NOMO-1 (cell line): ENCODE data around the gene BFSP2.
"Not testable (repeated sequence)": the region's sequence is repeated elsewhere in the genome, so short reads cannot be mapped to it uniquely, and the experiment has no call there.

Experiments
- DNase-seq, 2 experiments: peaks; one replicate each; lab custom pipeline; 2025; ENCODE audit not compliant: unreplicated experiment in 2 of 2; lab: John Stamatoyannopoulos, UW

BFSP2 gene

GRCh38 chr3:133475245-133476010 lies 75.6 kb downstream of the BFSP2 start:
- DNase-seq, result no peak

GRCh38 chr3:133476971-133477375 lies 77.1 kb downstream of the BFSP2 start:
- no peak for DNase-seq

- peak in 1 of 2 experiments; percentile 19 for DNase-seq
Observed at GRCh38 chr3:133477487-133477886, 77.6 kb downstream of the BFSP2 start.

GRCh38 chr3:133478624-133479023 lies 78.8 kb downstream of the BFSP2 start:
- DNase-seq, result no peak

GRCh38 chr3:133479401-133479800 lies 79.5 kb downstream of the BFSP2 start:
- no peak for DNase-seq

- no peak for DNase-seq
Observed at GRCh38 chr3:133479895-133480669, 80.2 kb downstream of the BFSP2 start.

GRCh38 chr3:133482474-133482873 lies 82.6 kb downstream of the BFSP2 start:
- not testable (repeated sequence) for DNase-seq

- DNase-seq, result no peak
Observed at GRCh38 chr3:133486658-133487057, 86.8 kb downstream of the BFSP2 start.

GRCh38 chr3:133487204-133487603 lies 87.3 kb downstream of the BFSP2 start:
- no peak for DNase-seq

GRCh38 chr3:133487920-133488540 lies 88.2 kb downstream of the BFSP2 start:
- DNase-seq, result peak in 1 of 2 experiments; percentile 49

GRCh38 chr3:133488785-133489367 lies 89.0 kb downstream of the BFSP2 start:
- DNase-seq, result peak in 1 of 2 experiments; percentile 14

GRCh38 chr3:133489466-133490085 lies 89.7 kb downstream of the BFSP2 start:
- no peak for DNase-seq

- no peak for DNase-seq
Observed at GRCh38 chr3:133490468-133491351, 90.9 kb downstream of the BFSP2 start.

- DNase-seq, result no peak
Observed at GRCh38 chr3:133491481-133492059, 91.7 kb downstream of the BFSP2 start.

- DNase-seq, result no peak
Observed at GRCh38 chr3:133492159-133492741, 92.4 kb downstream of the BFSP2 start.

GRCh38 chr3:133494469-133494868 lies 94.6 kb downstream of the BFSP2 start:
- DNase-seq, result peak in 1 of 2 experiments; percentile 14

- not testable (repeated sequence) for DNase-seq
Observed at GRCh38 chr3:133502542-133502941, 102.7 kb downstream of the BFSP2 start.

GRCh38 chr3:133503409-133503808 lies 103.6 kb downstream of the BFSP2 start:
- DNase-seq, result no peak

GRCh38 chr3:133504736-133505135 lies 104.9 kb downstream of the BFSP2 start:
- no peak for DNase-seq
